GM20000 (cell line): ENCODE measurements around the gene TRAF5.

ENCODE experiments used
- DNase-seq: peaks from one replicate; pipeline ENCODE4 v3.0.0; 2012; ENCODE audit warnings: low spot score
- CTCF ChIP-seq: IDR thresholded peaks from 2 replicates; pipeline ENCODE4 v1.5.1; 2012; ENCODE audit warnings: mild to moderate bottlenecking, control low read depth; ENCODE audit errors: extremely low read depth, missing control alignments

TRAF5 gene

GRCh38 chr1:211338224-211338620 is 11.6 kb downstream of the TRAF5 start:
- DNase-seq, result no peak

GRCh38 chr1:211339631-211340041 is 13.0 kb downstream of the TRAF5 start:
- no peak for DNase-seq
- TF ChIP-seq CTCF, result no peak

More at GRCh38 chr1:211338224-211338620, 11.6 kb downstream of the TRAF5 start:
- no peak for TF ChIP-seq CTCF

GRCh38 chr1:211340622-211341507 is 14.2 kb downstream of the TRAF5 start:
- DNase-seq, result no peak

GRCh38 chr1:211341999-211342398 is 15.4 kb downstream of the TRAF5 start:
- TF ChIP-seq CTCF, result no peak
- no peak for DNase-seq

More at GRCh38 chr1:211340622-211341507, 14.2 kb downstream of the TRAF5 start:
- no peak for TF ChIP-seq CTCF

- no peak for DNase-seq
- TF ChIP-seq CTCF, result no peak
Measured at GRCh38 chr1:211343607-211344006, 17.0 kb downstream of the TRAF5 start.

GRCh38 chr1:211344152-211344618 is 17.6 kb downstream of the TRAF5 start:
- no peak for DNase-seq
- TF ChIP-seq CTCF, result no peak

GRCh38 chr1:211345719-211346118 is 19.1 kb downstream of the TRAF5 start:
- DNase-seq, result no peak
- TF ChIP-seq CTCF, result no peak
